ENCODE results near the gene CCT8L2.
"Not testable (repeated sequence)": the region's sequence is repeated elsewhere in the genome, so short reads cannot be mapped to it uniquely, and the experiment has no call there.

The CCT8L2 gene, protein sequence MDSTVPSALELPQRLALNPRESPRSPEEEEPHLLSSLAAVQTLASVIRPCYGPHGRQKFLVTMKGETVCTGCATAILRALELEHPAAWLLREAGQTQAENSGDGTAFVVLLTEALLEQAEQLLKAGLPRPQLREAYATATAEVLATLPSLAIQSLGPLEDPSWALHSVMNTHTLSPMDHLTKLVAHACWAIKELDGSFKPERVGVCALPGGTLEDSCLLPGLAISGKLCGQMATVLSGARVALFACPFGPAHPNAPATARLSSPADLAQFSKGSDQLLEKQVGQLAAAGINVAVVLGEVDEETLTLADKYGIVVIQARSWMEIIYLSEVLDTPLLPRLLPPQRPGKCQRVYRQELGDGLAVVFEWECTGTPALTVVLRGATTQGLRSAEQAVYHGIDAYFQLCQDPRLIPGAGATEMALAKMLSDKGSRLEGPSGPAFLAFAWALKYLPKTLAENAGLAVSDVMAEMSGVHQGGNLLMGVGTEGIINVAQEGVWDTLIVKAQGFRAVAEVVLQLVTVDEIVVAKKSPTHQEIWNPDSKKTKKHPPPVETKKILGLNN

DNA sequence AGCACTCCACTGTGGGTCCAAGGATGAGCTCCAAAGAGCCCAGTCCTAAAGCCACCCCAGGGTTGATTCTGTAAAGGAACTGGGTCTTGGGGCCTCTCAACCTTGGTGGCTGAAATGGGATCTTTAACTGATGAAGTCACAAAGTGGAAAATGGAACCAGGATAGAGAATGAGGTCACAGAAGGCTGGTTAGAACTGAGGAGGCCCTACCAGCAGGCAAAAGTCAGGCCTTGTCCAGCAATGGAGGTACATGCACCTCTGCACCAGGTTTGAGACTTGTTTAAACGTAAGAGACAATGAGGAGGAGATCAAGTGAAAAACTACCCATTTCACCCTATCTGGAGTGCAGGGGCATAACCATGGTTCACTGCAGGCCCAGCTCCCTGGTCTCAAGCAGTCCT, at the start of gene CCT8L2:
TSS of gene CCT8L2 (minus strand) at position 101 of the 400 bp plus-strand sequence. CDS start 260 bp downstream, outside the sequence.
- not testable (repeated sequence) for H3K27ac ChIP-seq (ENCODE audit: low read depth, low read length); H3K4me3 ChIP-seq (ENCODE audit: low read depth in 1 of 2, low read length in 2 of 2); H3K36me3 ChIP-seq (ENCODE audit: insufficient read depth, low read length); H3K4me1 ChIP-seq (ENCODE audit: insufficient read depth, low read length); H3K9me3 ChIP-seq (ENCODE audit: low read length); H3K9ac ChIP-seq (ENCODE audit: low read length); H3K27me3 ChIP-seq (ENCODE audit: control insufficient read depth in 1 of 2, insufficient read depth in 2 of 2, low read length in 2 of 2)

DNA sequence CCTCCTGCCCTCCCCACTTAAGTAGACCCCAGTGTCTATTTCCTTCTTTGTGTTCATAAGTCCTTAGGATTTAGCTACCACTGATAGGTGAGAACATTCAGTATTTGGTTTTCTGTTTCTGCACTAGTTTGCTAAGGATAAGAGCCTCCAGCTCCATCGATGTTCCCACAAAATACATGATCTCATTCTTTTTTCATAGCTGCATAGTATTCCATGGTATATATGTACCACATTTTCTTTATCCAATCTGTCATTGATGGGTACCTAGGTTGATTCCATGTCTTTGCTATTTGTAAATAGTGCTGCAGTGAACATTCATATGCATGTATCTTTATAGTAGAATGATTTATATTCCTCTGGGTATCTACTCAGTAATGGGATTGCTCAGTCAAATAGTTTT, 42.8 kb upstream of the CCT8L2 start:
- H3K4me1 ChIP-seq (ENCODE audit: insufficient read depth, low read length); H3K36me3 ChIP-seq (ENCODE audit: insufficient read depth, low read length); H3K4me3 ChIP-seq (ENCODE audit: low read depth in 1 of 2, low read length in 2 of 2); H3K9ac ChIP-seq (ENCODE audit: low read length); H3K9me3 ChIP-seq (ENCODE audit: low read length); H3K27me3 ChIP-seq (ENCODE audit: control insufficient read depth in 1 of 2, insufficient read depth in 2 of 2, low read length in 2 of 2); H3K27ac ChIP-seq (ENCODE audit: low read depth, low read length): not testable (repeated sequence)

DNA sequence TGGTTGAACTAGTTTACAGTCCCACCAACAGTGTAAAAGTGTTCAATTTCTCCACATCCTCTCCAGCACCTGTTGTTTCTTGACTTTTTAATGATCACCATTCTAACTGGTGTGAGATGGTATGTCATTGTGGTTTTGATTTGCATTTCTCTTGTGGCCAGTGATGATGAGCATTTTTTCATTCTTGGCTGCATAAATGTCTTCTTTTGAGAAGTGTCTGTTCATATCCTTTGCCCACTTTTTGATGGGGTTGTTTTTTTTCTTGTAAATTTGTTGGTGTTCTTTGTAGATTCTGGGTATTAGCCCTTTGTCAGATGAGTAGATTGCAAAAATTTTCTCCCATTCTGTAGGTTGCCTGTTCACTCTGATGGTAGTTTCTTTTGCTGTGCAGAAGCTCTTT, 41.5 kb upstream of the CCT8L2 start:
- not testable (repeated sequence) for H3K4me3 ChIP-seq (ENCODE audit: low read depth in 1 of 2, low read length in 2 of 2); H3K27ac ChIP-seq (ENCODE audit: low read depth, low read length); H3K36me3 ChIP-seq (ENCODE audit: insufficient read depth, low read length); H3K9me3 ChIP-seq (ENCODE audit: low read length); H3K4me1 ChIP-seq (ENCODE audit: insufficient read depth, low read length); H3K9ac ChIP-seq (ENCODE audit: low read length); H3K27me3 ChIP-seq (ENCODE audit: control insufficient read depth in 1 of 2, insufficient read depth in 2 of 2, low read length in 2 of 2)

DNA sequence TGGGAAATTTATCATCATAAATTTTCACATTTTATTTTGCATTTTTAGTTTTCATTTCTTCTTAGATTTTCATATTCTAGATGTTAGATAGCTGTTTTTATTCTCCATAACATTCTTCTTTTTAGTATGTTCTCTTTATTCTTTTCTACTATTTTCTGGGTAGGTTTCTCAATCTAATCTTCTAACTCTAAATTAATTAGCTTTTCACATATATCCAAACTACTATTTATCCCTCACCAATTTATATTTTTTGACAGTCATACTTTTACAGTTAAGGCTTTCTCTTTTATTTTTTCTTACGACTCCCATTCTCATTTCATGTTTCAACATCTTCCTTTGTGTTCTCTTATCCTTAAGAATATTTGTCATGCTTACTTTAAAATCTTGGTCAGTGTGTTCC, 35.9 kb upstream of the CCT8L2 start:
- H3K27me3 ChIP-seq (ENCODE audit: control insufficient read depth in 1 of 2, insufficient read depth in 2 of 2, low read length in 2 of 2); H3K36me3 ChIP-seq (ENCODE audit: insufficient read depth, low read length); H3K9me3 ChIP-seq (ENCODE audit: low read length); H3K9ac ChIP-seq (ENCODE audit: low read length); H3K27ac ChIP-seq (ENCODE audit: low read depth, low read length); H3K4me1 ChIP-seq (ENCODE audit: insufficient read depth, low read length); H3K4me3 ChIP-seq (ENCODE audit: low read depth in 1 of 2, low read length in 2 of 2): not testable (repeated sequence)

DNA sequence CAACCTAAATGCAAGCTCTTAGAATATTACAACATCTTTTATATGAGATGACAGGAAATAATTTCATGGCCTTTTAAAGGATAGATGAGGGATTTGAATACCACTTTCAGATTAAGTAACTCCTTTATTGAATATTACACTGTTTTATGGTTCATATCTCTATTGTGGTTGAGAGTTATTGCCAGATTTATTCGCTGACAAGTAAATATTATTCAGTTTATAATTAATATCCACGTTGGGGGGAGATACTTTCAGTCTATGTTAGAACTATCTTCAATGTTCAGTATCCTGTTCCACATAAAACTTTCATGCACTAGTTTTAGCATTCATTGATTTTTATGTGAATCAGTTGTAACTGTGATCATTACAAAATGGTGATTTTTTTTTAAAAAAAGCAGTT, 32.4 kb upstream of the CCT8L2 start:
- H3K27me3 ChIP-seq (ENCODE audit: control insufficient read depth in 1 of 2, insufficient read depth in 2 of 2, low read length in 2 of 2); H3K9ac ChIP-seq (ENCODE audit: low read length); H3K27ac ChIP-seq (ENCODE audit: low read depth, low read length); H3K9me3 ChIP-seq (ENCODE audit: low read length); H3K4me3 ChIP-seq (ENCODE audit: low read depth in 1 of 2, low read length in 2 of 2); H3K4me1 ChIP-seq (ENCODE audit: insufficient read depth, low read length); H3K36me3 ChIP-seq (ENCODE audit: insufficient read depth, low read length): not testable (repeated sequence)

DNA sequence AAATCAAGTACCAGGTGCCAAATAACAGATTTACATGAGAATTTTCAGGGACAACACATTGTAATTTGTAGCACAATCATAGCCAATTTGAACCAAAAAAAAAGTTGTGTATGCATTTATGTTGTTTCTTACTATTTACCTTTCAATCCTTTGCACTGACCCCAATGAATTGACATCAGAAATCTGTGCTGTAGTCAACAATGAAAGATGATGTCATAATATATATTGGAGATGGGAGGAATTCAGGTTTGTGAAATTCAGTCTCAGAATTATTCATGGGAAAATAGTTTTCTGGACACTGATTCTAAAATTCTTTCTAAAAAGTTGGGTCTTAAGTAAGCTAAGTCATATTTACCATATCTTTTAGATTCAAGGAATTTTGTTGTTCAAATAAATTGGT, 31.0 kb upstream of the CCT8L2 start:
- not testable (repeated sequence) for H3K9ac ChIP-seq (ENCODE audit: low read length); H3K27me3 ChIP-seq (ENCODE audit: control insufficient read depth in 1 of 2, insufficient read depth in 2 of 2, low read length in 2 of 2); H3K36me3 ChIP-seq (ENCODE audit: insufficient read depth, low read length); H3K4me1 ChIP-seq (ENCODE audit: insufficient read depth, low read length); H3K4me3 ChIP-seq (ENCODE audit: low read depth in 1 of 2, low read length in 2 of 2); H3K27ac ChIP-seq (ENCODE audit: low read depth, low read length); H3K9me3 ChIP-seq (ENCODE audit: low read length)

DNA sequence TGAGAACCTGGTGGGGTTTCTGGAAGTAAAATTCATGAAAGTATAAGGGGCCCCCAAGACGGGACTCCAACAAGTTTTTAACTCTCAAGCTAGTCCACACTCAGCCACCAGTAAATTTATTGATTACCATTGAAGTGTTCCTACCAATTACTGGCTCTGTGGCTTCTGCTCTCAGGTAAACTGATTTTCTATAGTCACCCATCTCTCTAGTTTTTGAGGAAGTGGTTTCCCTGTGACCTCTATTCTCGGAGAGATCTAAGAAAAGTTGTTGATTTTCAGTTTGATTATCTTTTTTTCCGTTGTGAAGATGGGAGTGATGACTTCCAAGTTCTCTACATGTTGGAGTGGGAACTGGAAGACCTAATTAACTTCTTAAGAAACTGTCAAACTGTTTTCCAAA, 24.9 kb upstream of the CCT8L2 start:
- not testable (repeated sequence) for H3K4me3 ChIP-seq (ENCODE audit: low read depth in 1 of 2, low read length in 2 of 2); H3K9me3 ChIP-seq (ENCODE audit: low read length); H3K27me3 ChIP-seq (ENCODE audit: control insufficient read depth in 1 of 2, insufficient read depth in 2 of 2, low read length in 2 of 2); H3K4me1 ChIP-seq (ENCODE audit: insufficient read depth, low read length); H3K9ac ChIP-seq (ENCODE audit: low read length); H3K27ac ChIP-seq (ENCODE audit: low read depth, low read length); H3K36me3 ChIP-seq (ENCODE audit: insufficient read depth, low read length)

DNA sequence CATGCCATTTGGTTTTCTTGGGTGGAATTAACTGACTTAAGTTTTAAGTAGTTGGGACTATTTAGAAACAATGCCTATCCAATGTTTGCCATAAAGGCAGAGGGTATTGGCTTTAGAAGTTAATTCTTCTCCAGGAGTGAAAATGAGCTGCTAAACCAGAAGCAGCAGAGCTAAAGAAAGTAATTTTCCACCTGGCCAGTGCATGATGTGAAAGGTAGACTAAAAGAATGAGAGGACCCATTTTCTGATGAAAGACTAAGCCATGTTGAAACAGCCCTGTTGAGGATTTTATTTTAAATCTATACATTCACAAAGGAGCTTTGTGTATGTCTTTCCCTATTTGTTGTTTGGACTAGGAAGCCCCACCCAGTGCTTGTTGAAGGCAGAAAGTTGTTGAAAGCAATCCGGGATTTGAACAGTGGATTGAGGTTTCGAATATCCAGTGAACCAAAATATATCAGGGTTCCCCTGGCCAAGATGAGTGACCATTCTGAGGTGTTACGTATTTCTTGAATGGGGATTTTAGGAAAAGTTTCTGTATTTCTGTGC, 23.9 kb upstream of the CCT8L2 start:
- not testable (repeated sequence) for H3K9ac ChIP-seq (ENCODE audit: low read length); H3K27ac ChIP-seq (ENCODE audit: low read depth, low read length)

DNA sequence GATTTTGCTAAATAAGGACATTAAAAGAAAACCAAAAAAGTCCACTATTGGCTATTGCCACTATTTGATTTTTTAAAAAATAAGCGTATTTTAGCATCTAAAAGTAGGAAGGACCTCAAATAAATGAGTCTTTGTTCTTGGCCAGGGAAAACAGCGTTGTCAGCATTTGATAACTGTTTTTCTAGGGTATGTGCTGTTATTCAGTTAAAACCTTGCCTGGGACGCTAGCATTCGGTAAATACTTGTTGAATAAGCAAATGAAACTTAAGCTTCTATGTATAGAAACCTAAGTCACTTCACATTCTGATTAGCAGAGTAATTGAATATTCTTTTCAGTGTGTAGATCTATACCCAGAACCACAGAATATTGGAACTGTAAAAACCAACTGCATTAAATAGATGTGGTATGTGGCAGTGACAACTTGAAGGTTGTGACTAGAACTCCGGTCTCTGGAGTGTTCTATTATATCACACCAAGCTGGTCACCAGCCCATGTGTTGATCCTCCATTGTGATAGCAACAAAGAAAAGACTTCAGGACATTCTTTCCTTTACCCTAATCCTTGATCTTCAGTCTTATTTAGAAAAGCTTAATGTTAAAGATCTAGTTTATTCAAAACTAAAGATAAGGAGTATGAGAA, 23.1 kb upstream of the CCT8L2 start:
- not testable (repeated sequence) for H3K36me3 ChIP-seq (ENCODE audit: insufficient read depth, low read length); H3K4me3 ChIP-seq (ENCODE audit: low read depth in 1 of 2, low read length in 2 of 2); H3K9ac ChIP-seq (ENCODE audit: low read length); H3K9me3 ChIP-seq (ENCODE audit: low read length); H3K27ac ChIP-seq (ENCODE audit: low read depth, low read length); H3K4me1 ChIP-seq (ENCODE audit: insufficient read depth, low read length); H3K27me3 ChIP-seq (ENCODE audit: control insufficient read depth in 1 of 2, insufficient read depth in 2 of 2, low read length in 2 of 2)

More for the DNA sequence above, 23.9 kb upstream of the CCT8L2 start:
- not testable (repeated sequence) for H3K4me1 ChIP-seq (ENCODE audit: insufficient read depth, low read length); H3K9me3 ChIP-seq (ENCODE audit: low read length); H3K4me3 ChIP-seq (ENCODE audit: low read depth in 1 of 2, low read length in 2 of 2); H3K27me3 ChIP-seq (ENCODE audit: control insufficient read depth in 1 of 2, insufficient read depth in 2 of 2, low read length in 2 of 2); H3K36me3 ChIP-seq (ENCODE audit: insufficient read depth, low read length)

DNA sequence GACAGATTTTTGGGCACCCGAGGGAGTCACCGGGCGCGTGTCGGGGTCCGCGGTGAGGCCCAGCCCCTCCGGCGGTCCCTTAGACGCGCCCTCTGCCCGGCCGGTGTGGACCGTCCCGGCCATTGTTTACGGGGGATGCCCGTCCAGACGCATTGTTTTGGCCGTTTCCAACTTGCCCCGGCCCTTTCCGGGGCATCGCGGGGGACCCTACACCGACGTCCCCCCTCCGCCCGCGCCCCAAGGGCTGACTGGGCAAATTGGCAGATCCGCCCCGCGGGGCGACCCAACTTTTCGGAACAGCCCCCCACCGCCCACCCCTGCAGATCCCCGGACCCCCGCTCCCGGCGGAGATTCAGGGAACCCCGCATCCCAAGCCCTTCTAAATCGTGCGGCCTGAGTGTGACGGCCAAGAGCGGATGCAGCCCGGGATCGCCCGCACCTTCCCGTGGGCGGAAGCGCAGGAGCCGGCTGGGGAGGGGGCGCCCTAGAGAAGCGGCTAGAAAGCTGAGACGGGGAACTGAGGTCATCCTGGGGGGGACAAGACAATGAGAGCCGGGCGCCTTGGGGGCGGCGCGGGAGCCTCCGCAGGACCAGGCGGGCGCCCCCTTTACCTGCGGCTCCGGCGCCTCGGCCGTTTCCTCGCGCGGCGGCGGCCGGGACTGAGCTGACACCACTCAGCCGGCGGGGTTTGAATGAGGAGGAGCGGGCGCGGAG, 17.1 kb upstream of the CCT8L2 start:
- no peaks in the 10 kb centered on the region for H3K9me3 ChIP-seq (ENCODE audit: low read length)
- H3K4me3 ChIP-seq (ENCODE audit: low read depth in 1 of 2, low read length in 2 of 2), result peak overlapping the region in 1 of 2 donors; percentile 27
- H3K9ac ChIP-seq (ENCODE audit: low read length), result no peak overlapping the region
- H3K36me3 ChIP-seq (ENCODE audit: insufficient read depth, low read length), result no peaks in the 10 kb centered on the region
- no peaks in the 10 kb centered on the region for H3K4me1 ChIP-seq (ENCODE audit: insufficient read depth, low read length)
- peaks cover 0 to 10% of the 10 kb centered on the region in 2 donors for H3K27me3 ChIP-seq (ENCODE audit: control insufficient read depth in 1 of 2, insufficient read depth in 2 of 2, low read length in 2 of 2)
- no peak overlapping the region for H3K27ac ChIP-seq (ENCODE audit: low read depth, low read length)

DNA sequence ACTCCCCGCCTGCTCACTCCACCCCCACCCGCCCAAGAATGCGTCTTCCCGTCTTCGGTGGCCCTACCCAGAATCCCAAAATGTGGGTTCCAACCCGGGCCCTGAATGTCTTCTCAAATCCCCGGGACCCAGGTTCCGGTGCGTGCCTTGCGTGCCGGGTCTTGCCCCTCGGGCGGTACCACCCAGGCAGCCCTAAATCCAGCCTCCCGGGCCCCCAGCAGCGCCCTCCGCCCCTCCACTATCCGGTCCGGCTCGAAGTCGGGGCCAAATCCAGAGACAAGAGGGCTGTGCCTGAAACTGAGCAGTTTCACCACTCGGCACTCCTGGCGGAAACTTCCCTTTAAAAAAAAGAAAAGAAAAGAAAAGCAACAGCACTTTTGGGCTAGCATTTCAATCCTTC, 16.3 kb upstream of the CCT8L2 start:
- no peaks in the 10 kb centered on the region for H3K36me3 ChIP-seq (ENCODE audit: insufficient read depth, low read length)
- no peaks in the 10 kb centered on the region for H3K4me1 ChIP-seq (ENCODE audit: insufficient read depth, low read length)
- peaks cover 0 to 10% of the 10 kb centered on the region in 2 donors for H3K27me3 ChIP-seq (ENCODE audit: control insufficient read depth in 1 of 2, insufficient read depth in 2 of 2, low read length in 2 of 2)
- H3K4me3 ChIP-seq (ENCODE audit: low read depth in 1 of 2, low read length in 2 of 2), result no peak overlapping the region
- no peak overlapping the region for H3K27ac ChIP-seq (ENCODE audit: low read depth, low read length)
- no peak overlapping the region for H3K9ac ChIP-seq (ENCODE audit: low read length)
- H3K9me3 ChIP-seq (ENCODE audit: low read length), result no peaks in the 10 kb centered on the region

Data from muscle layer of colon (tissue), 2 donors.